ENCODE measurements around the gene CORO2B.
"Not testable (repeated sequence)": the region's sequence is repeated elsewhere in the genome, so short reads cannot be mapped to it uniquely, and the experiment has no call there.

The CORO2B gene

GRCh38 chr15:68632101-68632500 is 53.3 kb downstream of the CORO2B start:
- no peak for DNase-seq

- peak; percentile 41 for DNase-seq
These were observed 54.7 kb downstream of the CORO2B start for GRCh38 chr15:68633231-68634121.

- no peak for DNase-seq
These were observed 55.3 kb downstream of the CORO2B start for GRCh38 chr15:68634122-68634482.

- DNase-seq, result no peak
These were observed 55.7 kb downstream of the CORO2B start for GRCh38 chr15:68634531-68634930.

- no peak for DNase-seq
These were observed 56.3 kb downstream of the CORO2B start for GRCh38 chr15:68635141-68635540.

GRCh38 chr15:68636256-68636655 is 57.5 kb downstream of the CORO2B start:
- DNase-seq, result no peak

GRCh38 chr15:68637767-68638404 is 59.1 kb downstream of the CORO2B start:
- DNase-seq, result peak; percentile 79

GRCh38 chr15:68638953-68639515 is 60.2 kb downstream of the CORO2B start:
- peak; percentile 39 for DNase-seq

GRCh38 chr15:68639926-68640600 is 61.3 kb downstream of the CORO2B start:
- peak; percentile 23 for DNase-seq

GRCh38 chr15:68640791-68641331 is 62.1 kb downstream of the CORO2B start:
- peak; percentile 39 for DNase-seq

- DNase-seq, result peak; percentile 29
These were observed 62.6 kb downstream of the CORO2B start for GRCh38 chr15:68641376-68641775.

- DNase-seq, result peak; percentile 25
These were observed 63.7 kb downstream of the CORO2B start for GRCh38 chr15:68642491-68642845.

- peak; percentile 28 for DNase-seq
These were observed 64.5 kb downstream of the CORO2B start for GRCh38 chr15:68643216-68643830.

GRCh38 chr15:68644083-68644904 is 65.5 kb downstream of the CORO2B start:
- peak; percentile 40 for DNase-seq

- peak; percentile 28 for DNase-seq
These were observed 66.2 kb downstream of the CORO2B start for GRCh38 chr15:68644996-68645395.

GRCh38 chr15:68646156-68646555 is 67.4 kb downstream of the CORO2B start:
- peak; percentile 34 for DNase-seq

GRCh38 chr15:68646696-68647095 is 67.9 kb downstream of the CORO2B start:
- peak; percentile 38 for DNase-seq

- DNase-seq, result not testable (repeated sequence)
These were observed 68.6 kb downstream of the CORO2B start for GRCh38 chr15:68647361-68647760.

GRCh38 chr15:68650901-68651709 is 72.3 kb downstream of the CORO2B start:
- DNase-seq, result peak; percentile 74

- DNase-seq, result peak; percentile 57
These were observed 73.2 kb downstream of the CORO2B start for GRCh38 chr15:68651916-68652525.
